Gastrocnemius medialis (tissue), 4 donors: ENCODE data around the gene TAF13.

ENCODE experiments used
- CTCF ChIP-seq, 5 experiments: fragments of 450-650 bp in 3 of 5; fragments of 200-600 bp in 2 of 5; sonication (generic) in 2 of 5; IDR thresholded peaks in 4 of 5; conservative IDR thresholded peaks in 1 of 5; 1 replicate in 4 of 5; 2 replicates in 1 of 5; pipeline ENCODE4 v1.5.1; 2016 to 2019; ENCODE audit warnings: antibody characterized with exemption in 5 of 5, mild to moderate bottlenecking in 3 of 5, moderate library complexity in 3 of 5
- POLR2A ChIP-seq, 2 donors: fragments of 450-650 bp; IDR thresholded peaks; one replicate each; pipeline ENCODE4 v1.6.1; 2017; ENCODE audit warnings: antibody characterized with exemption in 2 of 2, mild to moderate bottlenecking in 2 of 2, moderate library complexity in 2 of 2

GRCh38 chr1:109061183-109061582, 14.6 kb downstream of the TAF13 start:
- no peak for TF ChIP-seq CTCF (IDR thresholded peaks at IDR 0.05 in 4 of 5, conservative IDR thresholded peaks at IDR 0.05 in 1 of 5)
- TF ChIP-seq POLR2A (IDR thresholded peaks at IDR 0.05), result no peak
